ENCODE measurements around the gene ROS1.

Gene ROS1

DNA sequence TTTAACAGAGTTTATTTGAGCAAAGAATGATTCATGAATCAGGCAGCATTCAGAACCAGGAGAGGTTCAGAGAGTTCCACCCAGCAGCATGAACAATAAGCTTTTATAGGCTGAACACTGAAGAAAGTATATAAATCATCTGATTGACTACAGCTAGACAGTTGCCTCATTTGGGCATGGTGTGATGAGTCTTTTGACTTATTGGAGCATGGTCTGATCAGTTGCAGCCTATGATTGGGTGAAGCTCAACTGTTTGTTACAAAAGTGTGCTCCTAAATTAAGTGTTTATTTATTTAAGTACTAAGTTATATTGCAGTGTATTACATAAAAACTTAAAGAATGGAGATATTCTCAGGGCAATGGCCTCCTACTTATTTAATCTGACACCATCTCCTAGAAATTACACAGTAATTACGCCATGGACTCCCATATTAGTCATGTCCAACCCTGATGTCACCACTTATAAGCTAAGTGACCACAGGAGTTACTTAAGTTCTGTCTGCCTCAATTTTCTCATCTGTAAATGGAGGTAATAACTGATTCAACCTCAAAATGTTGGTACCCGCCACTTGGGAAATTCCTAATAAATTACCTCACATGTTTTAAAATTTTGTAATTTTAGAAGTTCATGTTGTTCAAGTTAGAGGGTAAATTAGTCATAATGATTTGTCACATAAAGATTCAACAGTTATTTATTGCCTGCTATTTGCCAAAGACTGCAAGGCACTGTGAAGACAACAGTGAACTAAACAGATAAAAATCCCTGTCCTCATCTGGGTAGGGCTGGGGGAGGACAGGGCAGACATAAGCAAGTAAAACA, 15.2 kb upstream of the ROS1 start:
- DNase-seq (ENCODE audit: low read depth): no peak

DNA sequence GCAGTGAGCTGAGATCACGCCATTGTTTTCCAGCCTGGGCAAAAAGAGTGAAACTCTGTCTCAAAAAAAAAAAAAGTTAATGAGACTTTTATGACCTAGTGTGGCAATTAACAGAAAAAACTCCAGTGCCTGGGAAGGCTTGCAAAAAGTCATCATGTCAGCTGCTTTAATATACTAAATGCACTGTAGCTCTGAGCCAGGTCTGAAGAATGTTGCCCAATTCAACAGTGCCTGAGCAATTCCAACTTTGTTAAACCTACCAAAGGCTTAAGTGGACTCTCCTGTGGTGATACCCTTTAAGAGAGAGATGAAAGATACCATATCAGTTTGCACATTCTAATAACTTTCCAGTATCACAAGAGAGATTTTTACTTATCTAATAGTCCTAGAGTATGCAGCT, 6.5 kb upstream of the ROS1 start:
- no peak for DNase-seq (ENCODE audit: low read depth)

DNA sequence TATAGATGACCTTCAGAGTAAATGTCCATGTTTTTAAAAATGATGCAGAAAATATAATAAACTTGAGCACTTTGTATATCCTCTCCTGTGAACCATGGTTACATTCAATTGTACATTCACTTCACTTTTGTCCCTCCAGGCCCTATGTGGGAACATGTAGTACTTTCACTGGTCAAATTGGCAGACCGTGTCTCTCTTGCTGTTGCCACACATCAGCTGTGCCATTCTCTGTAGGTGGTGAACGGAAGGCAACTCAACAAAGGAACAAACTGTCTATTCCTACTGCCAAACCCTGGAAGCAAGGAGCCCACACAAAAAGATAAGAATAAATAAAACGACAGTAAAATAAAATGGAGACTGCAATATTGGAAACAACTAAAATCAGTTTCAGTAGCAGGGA, 2.0 kb downstream of the ROS1 start:
- no peak for DNase-seq (ENCODE audit: low read depth)

DNA sequence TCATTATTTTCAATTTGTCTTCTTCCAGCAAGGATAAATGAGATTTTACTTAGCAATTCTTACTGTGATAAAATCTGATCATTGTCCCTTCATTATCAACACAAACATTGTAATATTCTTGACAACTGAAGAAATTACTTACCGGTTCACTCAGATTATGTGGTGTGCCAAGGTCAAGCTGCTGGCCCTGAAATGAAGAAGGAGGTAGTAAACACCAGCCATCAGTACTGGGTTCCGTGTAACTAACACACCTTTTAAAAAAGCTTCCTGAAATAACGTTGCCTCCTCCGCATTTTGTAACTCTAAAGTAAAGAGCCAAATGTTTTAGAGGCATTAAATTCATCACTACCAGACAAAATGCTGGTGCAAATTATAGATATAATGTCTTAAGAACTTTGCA, 7.4 kb downstream of the ROS1 start:
- DNase-seq (ENCODE audit: low read depth): no peak

DNA sequence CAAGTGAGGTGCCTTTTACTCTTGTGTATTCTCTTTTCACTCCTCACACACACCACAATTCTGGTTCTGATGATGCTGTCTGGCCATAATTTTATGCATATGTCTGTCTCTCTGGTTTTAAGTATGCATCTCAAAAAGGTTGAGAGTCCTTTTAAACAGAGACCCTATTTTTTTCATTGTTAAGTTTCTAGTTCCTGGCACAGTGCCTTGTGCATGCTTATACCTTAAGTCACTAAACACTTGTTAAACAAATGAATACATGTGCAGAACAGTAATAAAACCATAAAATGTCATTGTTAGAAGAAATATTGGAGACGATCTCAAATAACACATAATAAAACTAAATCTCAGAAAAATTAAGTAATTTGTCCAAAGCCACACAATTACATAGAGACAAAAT, 7.9 kb downstream of the ROS1 start:
- DNase-seq (ENCODE audit: low read depth): no peak

DNA sequence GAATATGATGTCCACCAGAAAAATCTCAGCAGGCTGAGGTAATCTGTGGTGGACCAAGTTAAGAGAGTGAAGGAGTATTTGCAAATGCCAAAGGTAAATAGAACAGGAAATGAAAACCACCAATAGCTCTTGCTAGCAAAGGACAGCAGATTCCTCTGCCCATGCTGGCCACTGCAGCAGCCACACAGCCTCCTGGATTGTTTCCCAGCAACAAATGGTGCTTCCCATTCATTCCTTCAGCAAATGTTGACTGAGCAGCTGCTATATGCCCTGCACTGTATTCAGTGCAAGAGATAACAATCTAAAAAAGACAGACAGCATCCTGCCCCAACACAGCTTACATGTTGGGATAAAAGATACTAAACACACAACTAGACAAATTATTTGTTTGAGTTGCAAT, 11.0 kb downstream of the ROS1 start:
- DNase-seq (ENCODE audit: low read depth): no peak

DNA sequence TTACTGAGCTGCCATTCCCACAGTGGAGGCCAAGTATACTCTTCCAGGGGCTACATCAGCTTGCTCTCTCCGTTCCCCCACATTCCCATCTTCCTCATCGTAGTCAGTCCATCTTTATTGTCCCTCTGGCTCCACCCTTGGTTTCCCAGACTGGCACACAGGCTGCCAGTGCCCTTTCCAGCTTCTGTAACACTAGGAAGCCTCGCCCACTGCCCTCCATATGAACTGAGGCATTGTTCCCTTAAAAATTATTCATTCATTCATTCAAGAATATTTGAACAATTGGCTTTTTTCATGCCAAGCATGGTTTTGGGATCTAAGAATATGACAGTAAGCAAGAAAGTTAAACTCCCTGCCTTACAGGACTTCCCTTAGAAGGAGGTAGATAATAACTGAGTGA, 14.3 kb downstream of the ROS1 start:
- no peak for DNase-seq (ENCODE audit: low read depth)

DNA sequence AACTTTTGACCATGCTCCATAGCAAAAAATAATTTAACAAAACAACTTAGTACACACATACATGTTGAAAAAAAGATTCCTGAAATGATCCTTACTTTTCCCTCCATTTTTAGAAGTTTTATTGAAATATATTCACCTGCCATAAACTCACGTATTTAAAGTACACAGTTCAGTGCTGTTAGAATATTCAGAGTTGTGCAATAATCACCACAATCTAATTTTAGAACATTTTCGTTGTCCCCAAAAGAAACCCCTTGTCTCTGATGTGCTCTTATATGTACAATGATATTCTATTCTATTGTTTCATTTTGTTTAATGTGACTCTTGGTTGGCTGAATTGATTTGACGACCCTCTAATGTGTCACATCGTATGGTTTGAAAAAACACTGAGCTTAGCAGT, 15.9 kb downstream of the ROS1 start:
- no peak for DNase-seq (ENCODE audit: low read depth)

DNA sequence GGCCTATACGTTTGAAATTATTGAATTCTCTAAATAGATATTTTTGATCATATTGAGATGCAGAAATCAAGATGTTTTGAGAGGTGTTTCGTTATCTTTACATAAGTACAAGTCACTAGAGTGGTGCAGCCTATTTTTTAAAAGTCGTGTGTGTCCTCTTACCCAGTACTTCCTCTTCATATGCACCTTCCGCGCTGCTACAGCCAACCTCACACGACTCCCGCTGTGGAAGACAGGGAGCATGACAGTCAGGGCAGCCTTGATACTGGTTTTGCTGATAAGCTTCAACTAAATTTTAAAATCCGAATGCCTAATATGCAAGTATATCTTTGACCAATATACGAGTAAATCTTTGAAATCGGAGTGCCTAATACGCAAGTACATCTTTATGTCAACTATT, 16.3 kb downstream of the ROS1 start:
- DNase-seq (ENCODE audit: low read depth): no peak

DNA sequence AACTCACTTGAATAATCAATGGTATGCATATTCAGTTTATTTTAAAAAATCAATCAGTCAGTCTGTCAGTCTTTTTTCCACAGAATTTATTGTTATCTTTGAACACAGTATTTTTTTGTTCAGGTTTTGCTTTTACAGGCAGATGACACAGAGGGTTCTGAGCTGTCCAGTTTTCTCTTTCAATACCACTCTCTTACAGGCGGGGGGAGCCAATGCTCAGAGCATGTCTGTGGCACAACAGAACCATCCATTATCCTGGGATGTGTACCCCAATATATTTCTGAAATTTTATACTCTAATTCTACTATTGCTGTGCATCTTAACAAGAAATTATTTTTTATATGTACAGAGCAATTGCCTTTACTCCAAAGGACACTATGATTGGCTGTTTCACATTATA, 21.2 kb downstream of the ROS1 start:
- DNase-seq (ENCODE audit: low read depth): no peak

DNA sequence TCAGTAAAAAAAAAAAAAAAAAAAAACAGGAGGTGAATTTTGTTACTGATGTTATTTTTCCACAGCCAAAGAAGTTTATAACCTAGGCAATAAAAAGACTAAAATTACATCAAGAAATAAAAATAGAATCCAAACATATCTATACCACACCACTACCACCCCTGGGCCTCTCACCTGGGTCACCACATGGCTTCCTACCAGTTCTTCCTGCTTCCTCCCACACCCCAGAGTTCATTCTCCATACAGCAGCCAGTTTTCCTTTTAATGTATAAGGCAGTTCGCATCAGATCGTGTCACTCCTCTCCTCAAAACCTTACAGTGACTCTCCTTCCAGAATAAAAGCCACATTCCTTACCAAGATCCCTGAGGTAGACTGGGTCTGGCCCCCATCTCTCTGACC, 23.9 kb downstream of the ROS1 start:
- no peak for DNase-seq (ENCODE audit: low read depth)

DNA sequence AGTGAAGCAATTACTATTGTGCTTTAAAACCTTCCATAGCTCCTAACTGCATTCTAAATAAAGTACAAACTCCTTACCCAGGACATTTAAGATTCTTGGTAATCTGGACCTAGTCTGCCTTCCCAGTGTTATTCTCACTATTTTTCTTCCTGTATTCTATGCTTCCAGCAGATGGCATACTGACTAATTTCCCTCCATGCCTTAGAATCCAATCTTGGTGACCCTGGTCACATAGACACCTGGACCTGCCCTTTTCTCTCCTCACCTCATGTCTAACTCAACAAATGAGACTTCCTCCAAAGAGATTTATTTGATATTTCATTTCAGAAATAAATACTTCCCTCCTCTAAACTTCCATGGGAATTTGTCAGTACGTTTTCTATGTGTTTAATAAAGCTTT, 25.8 kb downstream of the ROS1 start:
- DNase-seq (ENCODE audit: low read depth): no peak

DNA sequence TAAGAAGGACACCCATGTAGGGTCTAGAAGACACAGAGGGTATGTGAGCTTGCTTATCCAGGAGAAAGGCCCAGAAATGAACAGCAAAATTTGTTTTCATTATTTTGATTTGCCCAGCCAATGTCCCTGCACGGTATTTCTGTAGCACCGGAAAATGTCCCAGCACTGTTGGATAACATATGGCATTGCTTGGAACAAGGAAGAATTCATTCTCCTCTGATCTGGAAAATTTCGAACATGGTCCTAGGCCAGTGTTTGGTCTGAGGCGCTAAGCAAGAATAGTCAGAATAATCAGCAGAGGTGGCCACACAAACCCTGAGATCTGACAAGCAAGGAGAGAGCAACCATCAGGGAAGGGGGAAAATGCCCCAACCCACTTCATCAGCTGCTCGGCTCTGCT, 26.6 kb downstream of the ROS1 start:
- no peak for DNase-seq (ENCODE audit: low read depth)

DNA sequence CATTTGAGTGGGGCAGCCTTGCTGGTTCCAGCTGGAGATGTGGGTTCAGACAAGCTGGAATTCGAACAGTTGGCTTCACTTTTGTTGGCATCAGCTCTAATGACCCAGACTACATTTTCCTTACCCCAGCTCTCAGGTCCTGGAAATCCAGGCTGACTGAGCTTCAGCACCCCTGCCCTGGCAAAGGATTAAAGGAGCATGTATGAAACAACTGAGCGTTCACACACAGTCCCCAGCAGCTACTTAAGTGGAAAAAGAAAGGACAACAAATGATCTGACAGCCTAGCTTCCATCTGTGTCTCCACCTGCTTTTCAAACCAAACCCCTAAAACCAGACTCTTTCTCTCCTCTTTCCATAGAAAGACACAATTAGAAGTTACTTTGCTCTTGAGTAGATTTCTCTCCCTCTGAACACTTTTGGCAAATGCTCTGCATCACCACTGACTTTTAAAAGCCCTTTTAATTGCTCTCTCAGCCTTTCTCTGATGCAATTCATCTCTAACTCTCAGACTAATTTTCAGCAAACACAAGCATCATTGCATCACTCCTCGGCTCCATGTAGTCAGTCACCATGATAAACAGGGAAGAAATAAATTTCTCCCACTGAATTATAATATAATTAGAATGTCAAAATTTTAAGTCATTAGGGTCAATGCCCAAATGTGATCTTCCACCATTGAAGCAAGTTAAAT, 28.1 kb downstream of the ROS1 start:
- no peak for DNase-seq (ENCODE audit: low read depth)

DNA sequence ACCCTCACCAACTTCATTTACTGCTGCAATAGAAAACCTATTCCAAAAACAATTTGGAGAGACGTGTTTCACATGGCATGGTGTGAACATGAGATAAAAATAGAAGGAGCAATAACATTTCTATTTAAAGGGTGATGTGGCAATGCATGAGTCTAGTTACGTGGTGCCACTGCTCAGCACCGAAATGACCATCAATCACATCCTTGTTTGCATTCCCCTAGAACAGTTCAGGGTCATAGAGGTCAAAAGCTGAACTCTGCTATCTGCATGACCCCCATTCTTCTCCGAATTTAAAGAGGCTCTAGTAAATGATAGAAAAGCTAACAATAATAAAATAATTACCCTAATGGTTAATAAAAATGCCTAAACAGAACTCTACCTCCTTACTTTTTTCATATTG, 29.5 kb downstream of the ROS1 start:
- DNase-seq (ENCODE audit: low read depth): no peak

DNA sequence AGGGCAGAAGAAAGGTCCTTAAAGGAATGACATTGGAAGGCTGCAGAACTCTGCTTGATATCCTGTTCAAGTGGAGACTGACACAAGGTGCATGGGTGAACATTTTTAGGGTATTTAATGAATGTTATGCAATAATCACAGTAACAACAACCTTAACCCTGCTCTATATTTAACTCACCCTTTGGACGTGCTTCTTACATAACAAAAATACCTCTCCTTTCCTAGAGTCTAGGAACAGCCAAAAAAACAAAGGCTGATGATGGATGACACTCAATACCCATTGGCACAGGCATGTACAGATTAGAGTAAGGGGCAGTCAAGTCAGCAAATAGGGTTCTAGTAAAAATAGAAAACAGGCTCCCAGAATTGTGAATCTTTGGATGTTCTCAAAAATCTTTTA, 30.6 kb downstream of the ROS1 start:
- DNase-seq (ENCODE audit: low read depth): no peak

DNA sequence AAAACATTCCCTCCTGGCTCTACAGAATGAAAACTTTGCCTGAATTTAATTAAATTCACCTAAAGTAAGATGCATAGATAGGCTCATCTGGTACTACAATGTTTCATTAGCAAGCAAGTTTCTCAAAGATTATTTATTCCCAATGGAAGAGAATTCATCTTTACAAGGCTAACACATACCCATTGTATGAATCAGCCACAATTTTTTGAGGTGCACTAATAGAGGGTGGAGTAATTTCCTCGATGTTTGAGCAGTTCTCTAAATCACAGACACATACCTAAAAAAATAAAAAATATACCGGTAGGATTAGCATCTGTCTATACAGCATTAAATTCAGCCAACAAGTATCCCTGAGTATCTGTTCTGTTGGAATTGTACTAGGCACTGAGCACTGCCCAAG, 32.7 kb downstream of the ROS1 start:
- DNase-seq (ENCODE audit: low read depth): no peak

DNA sequence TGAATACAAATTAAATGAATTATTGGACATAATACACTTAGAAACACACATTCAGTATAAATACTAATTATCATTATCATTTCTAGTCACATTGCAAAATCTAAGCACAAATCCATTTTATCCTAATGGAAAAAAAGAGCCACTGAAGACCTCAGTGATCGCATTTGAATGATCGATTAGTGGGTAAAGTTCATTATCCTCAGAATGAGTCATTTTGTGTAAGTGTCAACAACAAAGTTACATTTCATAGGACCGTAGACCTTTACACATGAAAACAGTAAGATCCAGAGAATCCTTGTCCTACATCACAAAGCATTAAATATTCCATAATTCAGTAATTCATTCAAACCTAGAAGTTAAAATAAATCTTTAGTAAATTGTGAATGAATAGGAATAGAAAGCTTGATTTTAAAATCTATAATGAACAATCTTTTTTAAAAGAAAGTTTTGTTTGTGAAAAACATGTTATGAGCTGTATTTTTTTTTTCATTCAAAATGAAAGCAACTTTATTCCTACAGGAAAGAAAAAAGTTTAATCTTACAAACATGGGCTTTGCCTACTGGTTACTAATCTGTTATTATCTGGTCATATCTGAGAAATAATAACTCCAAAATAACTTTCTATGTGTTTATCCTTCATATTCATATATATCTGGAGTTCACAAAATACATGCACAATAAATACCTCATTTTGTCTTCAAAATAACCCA, 33.7 kb downstream of the ROS1 start:
- DNase-seq (ENCODE audit: low read depth): no peak

DNA sequence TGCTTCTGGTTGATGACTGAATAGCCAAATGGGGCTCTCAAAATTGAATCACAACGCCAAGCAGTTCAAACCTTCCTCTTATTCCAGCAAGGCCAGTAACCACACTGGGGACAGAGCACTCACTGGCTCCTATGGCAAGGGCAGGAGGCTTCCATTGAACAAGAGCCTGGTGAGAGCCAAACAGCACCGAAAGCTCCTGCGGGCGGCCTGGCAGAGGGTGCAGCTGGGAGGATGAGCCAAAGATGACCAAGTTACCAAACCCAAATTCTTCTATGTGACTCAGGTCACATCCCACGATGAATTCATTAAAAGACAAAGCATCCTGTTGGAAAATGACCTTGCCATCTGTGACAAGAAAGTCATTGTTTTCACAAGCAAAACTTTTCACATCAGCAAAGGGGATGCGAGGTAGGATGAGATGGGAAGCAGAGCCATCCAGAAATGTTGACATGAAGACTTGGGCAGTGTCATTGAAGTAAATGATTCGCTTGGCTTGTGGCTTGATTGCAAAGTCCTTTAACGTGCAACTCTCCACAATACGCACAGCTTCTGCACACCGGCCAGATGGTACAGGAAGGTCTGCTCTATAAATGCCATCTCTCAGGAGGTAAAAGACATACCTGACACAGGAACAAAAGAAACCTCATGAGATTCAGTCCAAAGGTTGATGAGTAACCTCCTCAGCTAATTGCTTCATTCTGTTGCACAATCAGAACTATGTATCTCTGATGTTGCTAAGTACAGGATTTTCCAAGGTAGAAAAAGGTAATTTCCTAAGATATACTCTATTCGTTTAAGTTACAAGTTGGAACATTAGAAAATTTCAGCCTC, 36.3 kb downstream of the ROS1 start:
- no peak for DNase-seq (ENCODE audit: low read depth)

DNA sequence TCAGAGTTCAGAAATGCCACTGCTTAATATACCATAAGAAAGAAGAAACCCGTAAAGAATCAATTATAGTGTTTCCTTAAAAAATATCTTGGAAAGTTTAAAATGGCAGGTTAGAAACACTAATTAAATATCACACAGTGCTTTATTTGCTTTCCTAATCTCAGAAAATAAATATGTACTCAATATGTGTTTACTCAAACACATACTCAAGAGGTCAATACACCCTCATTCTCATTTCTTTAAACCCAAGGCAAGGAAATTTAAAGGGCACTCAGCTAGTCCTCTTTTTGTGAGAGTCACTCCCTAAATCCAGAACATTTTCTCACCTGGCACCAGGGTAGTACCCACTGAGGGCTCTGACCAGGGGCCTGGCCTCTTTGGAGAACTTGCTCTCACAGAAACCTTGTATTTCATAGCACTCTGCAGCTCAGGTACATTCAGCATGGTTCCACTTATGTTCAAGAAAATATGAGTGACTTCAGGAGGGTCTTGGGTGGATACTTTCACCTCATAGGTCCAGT, 38.2 kb downstream of the ROS1 start:
- no peak for DNase-seq (ENCODE audit: low read depth)

DNA sequence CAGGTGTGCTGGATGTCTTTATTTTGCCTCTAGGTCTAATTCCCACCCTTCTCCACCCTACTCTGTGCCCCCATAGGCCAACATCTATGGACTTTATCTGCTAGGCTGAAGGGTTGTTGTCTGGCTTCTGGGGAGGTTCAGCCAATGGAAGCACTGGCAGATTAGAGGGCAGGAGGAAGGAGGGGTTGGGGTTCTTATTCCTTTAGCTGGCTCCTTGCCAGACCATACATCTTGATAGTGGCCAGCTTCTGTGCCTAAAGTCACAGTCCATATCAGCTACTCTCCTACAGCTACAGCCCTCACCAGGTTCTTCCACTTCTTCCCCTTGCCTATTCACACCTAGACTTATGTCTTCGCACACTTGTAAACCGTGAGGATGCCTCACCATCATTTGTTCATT, 41.1 kb downstream of the ROS1 start:
- DNase-seq (ENCODE audit: low read depth): no peak

DNA sequence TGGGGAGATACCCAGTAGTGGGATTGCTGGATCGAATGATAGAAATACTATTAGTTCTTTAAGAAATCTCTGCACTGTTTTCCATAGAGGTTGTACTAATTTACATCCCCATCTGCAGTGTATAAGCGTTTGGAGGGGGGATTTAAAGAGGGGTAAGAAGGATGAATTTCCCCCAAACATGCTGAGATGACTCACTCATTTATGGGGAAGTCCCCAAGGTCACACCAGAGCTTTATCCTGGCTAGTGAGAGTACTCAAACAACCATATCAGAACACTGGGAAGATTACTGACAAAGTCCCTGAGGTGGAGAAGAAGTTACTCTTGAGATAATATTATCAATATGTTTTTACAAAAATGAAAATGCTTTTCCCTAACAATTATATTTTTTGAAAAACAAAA, 44.0 kb downstream of the ROS1 start:
- no peak for DNase-seq (ENCODE audit: low read depth)

Data from activated T-cell treated with anti-CD3 and anti-CD28 coated beads for 48 hours (primary cell).